ENCODE measurements around the gene HOXB5.

GRCh38 chr17:48558831-48559121 is 34.8 kb downstream of the HOXB5 start:
- TF ChIP-seq BHLHE40 (IDR thresholded peaks at IDR 0.05; ENCODE audit: borderline replicate concordance in 1 of 2, low read depth in 2 of 2, low read length in 1 of 2): no peak
- no peak for TF ChIP-seq PML (IDR thresholded peaks at IDR 0.05; ENCODE audit: low read length)
- TF ChIP-seq NBN (IDR thresholded peaks at IDR 0.05): no peak
- TF ChIP-seq CTCF (IDR thresholded peaks at IDR 0.05 in 2 of 3, conservative IDR thresholded peaks at IDR 0.05 in 1 of 3; ENCODE audit: control insufficient read depth in 2 of 3, extremely low read depth in 1 of 3, insufficient read depth in 1 of 3, low read depth in 3 of 3, low read length in 3 of 3): no peak
- no peak for TF ChIP-seq RCOR1 (conservative IDR thresholded peaks at IDR 0.05; ENCODE audit: low read depth, low read length)
- TF ChIP-seq POLR2A (IDR thresholded peaks at IDR 0.05; ENCODE audit: low read depth, low read length): no peak

All from GM12878 (cell line).